ENCODE data around the gene CTRL. TPM values are rescaled to one million over a fixed set of nuclear protein-coding genes. Genes with fewer than 3 reads are reported as not detected.
"Not testable (repeated sequence)": the region's sequence is repeated elsewhere in the genome, so short reads cannot be mapped to it uniquely, and the experiment has no call there.

CTRL gene
- 0.25 TPM in 1 of 2 replicates, not detected in the other for total RNA-seq (2014; rRNA removed; shearing (Covaris generic))

GRCh38 chr16:67931712-67932461 is at the start of gene CTRL:
TSS of gene CTRL (minus strand) at chr16:67931862. CDS start at chr16:67931852, 10 bp downstream.
- no peak for DNase-seq (ENCODE audit: low spot score)

GRCh38 chr16:67979955-67980678 is 48.5 kb upstream of the CTRL start, which contains the start of gene DPEP3:
TSS of gene DPEP3 (minus strand) at chr16:67980499. CDS start at chr16:67980380, 119 bp downstream.
- no peak for DNase-seq (ENCODE audit: low spot score)

- DNase-seq (ENCODE audit: low spot score), result no peak
These were observed 46.0 kb upstream of the CTRL start for GRCh38 chr16:67977469-67978227.

GRCh38 chr16:67977005-67977404 is 45.3 kb upstream of the CTRL start:
- no peak for DNase-seq (ENCODE audit: low spot score)

- no peak for DNase-seq (ENCODE audit: low spot score)
These were observed 44.5 kb upstream of the CTRL start for GRCh38 chr16:67976205-67976604.

GRCh38 chr16:67975321-67976105 is 43.9 kb upstream of the CTRL start:
- no peak for DNase-seq (ENCODE audit: low spot score)

GRCh38 chr16:67972285-67972684 is 40.6 kb upstream of the CTRL start:
- DNase-seq (ENCODE audit: low spot score), result not testable (repeated sequence)

GRCh38 chr16:67971111-67971510 is 39.4 kb upstream of the CTRL start:
- DNase-seq (ENCODE audit: low spot score), result no peak

GRCh38 chr16:67969254-67970039 is 37.8 kb upstream of the CTRL start:
- no peak for DNase-seq (ENCODE audit: low spot score)

GRCh38 chr16:67968400-67969253 is 37.0 kb upstream of the CTRL start, which contains the start of gene SLC12A4:
TSS of gene SLC12A4 (minus strand) at chr16:67968637. CDS start at chr16:67968553, 84 bp downstream.
- peak; percentile 45 for DNase-seq (ENCODE audit: low spot score)

GRCh38 chr16:67967958-67968399 is 36.3 kb upstream of the CTRL start:
- no peak for DNase-seq (ENCODE audit: low spot score)

- no peak for DNase-seq (ENCODE audit: low spot score)
These were observed 35.7 kb upstream of the CTRL start for GRCh38 chr16:67967183-67967957.

- no peak for DNase-seq (ENCODE audit: low spot score)
These were observed 35.0 kb upstream of the CTRL start for GRCh38 chr16:67966549-67967182.

- DNase-seq (ENCODE audit: low spot score), result no peak
These were observed 34.2 kb upstream of the CTRL start for GRCh38 chr16:67965668-67966548.

- no peak for DNase-seq (ENCODE audit: low spot score)
These were observed 32.9 kb upstream of the CTRL start for GRCh38 chr16:67964477-67965131.

GRCh38 chr16:67963662-67964321 is 32.1 kb upstream of the CTRL start:
- DNase-seq (ENCODE audit: low spot score), result no peak

All from H4 (cell line).